Naive B cell (primary cell): Measurements from ENCODE around the gene ERCC6L. TPM values are rescaled to one million over a fixed set of nuclear protein-coding genes. Genes with fewer than 3 reads are reported as not detected.
A peak's percentile ranks its signal among the peaks of the same experiment; 100 is the strongest.
"Not testable (repeated sequence)": the region's sequence is repeated elsewhere in the genome, so short reads cannot be mapped to it uniquely, and the experiment has no call there.

Source experiments
- ATAC-seq, 2 donors: fragments of 150-1000 bp; cut with Tn5 transposase; 2 replicates each; pipeline ENCODE4 v1.10.0; 2021; ENCODE audit warnings: low read depth in 2 of 2, mild to moderate bottlenecking in 2 of 2, moderate library complexity in 2 of 2
- DNase-seq: peaks from one replicate; pipeline ENCODE4 v3.0.0; 2022
- H3K27ac Mint-ChIP-seq, 6 donors: one replicate each; pipeline ENCODE4 v1.8.0; 2020 to 2022; ENCODE audit warnings: mild to moderate bottlenecking in 6 of 6, mixed read lengths in 6 of 6, moderate library complexity in 5 of 6, inconsistent platforms in 2 of 6
- H3K27me3 Mint-ChIP-seq, 3 donors: one replicate each; pipeline ENCODE4 v1.8.0; 2021 to 2022; ENCODE audit warnings: mixed read lengths in 3 of 3, mild to moderate bottlenecking in 1 of 3
- H3K36me3 Mint-ChIP-seq, 2 donors: one replicate each; pipeline ENCODE4 v1.8.0; 2020 to 2022; ENCODE audit warnings: mixed read lengths in 2 of 2, inconsistent platforms in 1 of 2, mild to moderate bottlenecking in 1 of 2
- H3K4me1 Mint-ChIP-seq, 3 donors: one replicate each; pipeline ENCODE4 v1.8.0; 2020 to 2022; ENCODE audit warnings: mixed read lengths in 3 of 3, inconsistent platforms in 1 of 3, mild to moderate bottlenecking in 1 of 3, moderate library complexity in 1 of 3
- H3K4me3 Mint-ChIP-seq, 8 donors: one replicate each; pipeline ENCODE4 v1.8.0; 2020 to 2022; ENCODE audit warnings: mild to moderate bottlenecking in 8 of 8, mixed read lengths in 8 of 8, moderate library complexity in 8 of 8, inconsistent platforms in 2 of 8
- H3K9me3 Mint-ChIP-seq, 7 donors: one replicate each; pipeline ENCODE4 v1.8.0; 2020 to 2022; ENCODE audit warnings: mixed read lengths in 7 of 7, mild to moderate bottlenecking in 5 of 7, inconsistent platforms in 2 of 7, moderate library complexity in 1 of 7
- polyA plus RNA-seq, 6 donors: library from polyadenylated mRNA; unstranded; fragments of 300-500 nt; fragmentation: Illumina TruSeq; gene quantifications; one replicate each; pipeline ENCODE4 v1.2.3, GENCODE V29; 2021; ENCODE audit warnings: low read depth in 6 of 6

ERCC6L gene
- polyA plus RNA-seq, 6 donors from 2014 or later = 0.30 to 0.85 (median 0.54) TPM; not detected in 1

DNA sequence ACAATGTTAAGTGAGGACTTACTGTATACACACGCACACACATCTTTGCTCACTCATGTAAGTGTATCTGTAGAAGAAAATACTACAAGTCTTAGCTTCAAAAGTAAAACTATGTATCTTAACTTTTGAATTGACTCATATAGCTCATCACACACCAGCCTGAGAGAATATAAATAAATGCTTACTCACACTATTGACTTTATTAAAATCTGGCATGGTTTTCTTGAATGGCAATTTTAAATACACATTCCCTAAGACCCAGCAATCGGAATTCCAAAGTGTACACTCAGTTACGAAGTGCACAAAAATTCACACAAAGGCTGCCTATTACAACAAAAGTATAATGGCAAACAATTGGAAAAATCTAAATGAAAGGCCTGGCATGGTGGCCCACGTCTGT is 2.0 kb downstream of the ERCC6L start:
- Mint-ChIP-seq H3K36me3 (peaks cover 0 to 4% of the 10 kb centered on the region in 2 donors), H3K27ac (no peak overlapping the region), H3K27me3 (no peaks in the 10 kb centered on the region), H3K4me1 (peaks cover 0 to 8% (median 3%) of the 10 kb centered on the region in 3 donors), H3K9me3 (no peaks in the 10 kb centered on the region), H3K4me3 (no peak overlapping the region)
- DNase-seq (no peak), ATAC-seq (no peak)

DNA sequence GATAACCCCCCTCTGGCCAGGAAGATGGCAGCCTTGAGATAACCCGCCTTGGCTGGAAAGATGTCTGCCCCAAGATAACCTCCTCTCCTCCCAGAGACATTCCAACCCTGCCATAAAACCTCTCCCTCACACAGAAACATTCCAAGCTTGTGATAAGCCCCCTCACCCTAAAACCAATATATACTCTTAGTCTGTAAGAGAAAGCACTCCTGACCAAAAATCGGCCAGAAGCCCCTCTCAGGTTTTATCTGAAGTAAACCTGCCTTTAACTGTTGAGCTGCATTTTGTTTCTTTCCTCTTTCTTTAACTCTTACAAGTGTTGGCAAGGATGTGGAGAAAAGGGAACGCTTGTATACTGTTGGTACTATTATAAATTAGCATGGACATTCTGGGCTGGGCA is 8.5 kb downstream of the ERCC6L start:
- Mint-ChIP-seq H3K27me3 (no peaks in the 10 kb centered on the region), H3K9me3 (peaks cover 0 to 1% (median 0%) of the 10 kb centered on the region in 7 donors), H3K27ac (no peak overlapping the region), H3K4me1 (no peaks in the 10 kb centered on the region), H3K36me3 (peaks cover 0 to 13% of the 10 kb centered on the region in 2 donors), H3K4me3 (no peak overlapping the region)
- DNase-seq (no peak), ATAC-seq (no peak)

- peaks cover 5 to 24% of the 10 kb centered on the region in 2 donors for H3K36me3 Mint-ChIP-seq
- H3K9me3 Mint-ChIP-seq, H3K4me1 Mint-ChIP-seq, H3K27me3 Mint-ChIP-seq, DNase-seq, ATAC-seq, H3K4me3 Mint-ChIP-seq: not testable (repeated sequence)
- H3K27ac Mint-ChIP-seq = peak overlapping the region in 1 of 6 donors; percentile 87
Measured at GRCh38 chrX:72220375-72220774, 18.5 kb downstream of the ERCC6L start.

GRCh38 chrX:72216973-72217372 is 21.9 kb downstream of the ERCC6L start:
- no peak overlapping the region for H3K27ac Mint-ChIP-seq
- peaks cover 0 to 4% (median 0%) of the 10 kb centered on the region in 3 donors for H3K4me1 Mint-ChIP-seq
- ATAC-seq = no peak
- no peak for DNase-seq
- no peaks in the 10 kb centered on the region for H3K9me3 Mint-ChIP-seq
- peaks cover 9 to 21% of the 10 kb centered on the region in 2 donors for H3K36me3 Mint-ChIP-seq
- no peaks in the 10 kb centered on the region for H3K27me3 Mint-ChIP-seq
- no peak overlapping the region for H3K4me3 Mint-ChIP-seq

DNA sequence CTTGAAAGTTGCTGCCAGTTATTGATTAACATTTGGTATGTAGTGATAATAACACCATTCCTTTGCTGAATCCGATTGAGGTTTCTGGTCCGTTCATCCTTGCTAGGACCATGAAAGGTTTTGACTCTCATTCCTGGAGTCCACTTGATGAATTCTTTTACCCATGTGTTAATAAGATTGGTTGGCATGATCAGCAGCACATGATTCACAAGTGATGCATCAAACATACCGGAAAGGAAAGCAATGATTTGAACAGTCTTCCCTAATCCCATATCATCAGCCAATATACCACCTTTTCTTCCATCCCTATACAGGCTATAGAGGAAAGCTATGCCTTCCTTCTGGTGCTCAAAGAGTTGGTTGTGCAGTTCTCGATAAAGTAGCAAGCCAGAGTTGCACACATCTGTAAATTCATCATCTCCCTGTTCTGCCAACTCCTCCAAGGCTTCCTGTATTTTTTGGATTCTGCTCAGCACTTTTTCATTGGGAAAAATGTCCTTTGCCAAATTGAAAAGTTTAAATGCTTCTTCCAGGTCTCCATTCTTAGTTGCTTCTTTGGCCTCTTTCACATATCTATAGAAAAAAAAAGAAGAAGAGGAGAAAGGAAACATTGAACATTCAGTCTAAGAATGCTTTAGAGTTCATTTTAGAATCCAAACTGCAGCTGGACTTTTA is 30.6 kb downstream of the ERCC6L start:
- H3K36me3 Mint-ChIP-seq = peaks cover 16 to 35% of the 10 kb centered on the region in 2 donors
- H3K4me1 Mint-ChIP-seq = peaks cover 0 to 4% (median 0%) of the 10 kb centered on the region in 3 donors
- no peaks in the 10 kb centered on the region for H3K27me3 Mint-ChIP-seq
- no peak for DNase-seq
- no peak overlapping the region for H3K27ac Mint-ChIP-seq
- no peak overlapping the region for H3K4me3 Mint-ChIP-seq
- no peaks in the 10 kb centered on the region for H3K9me3 Mint-ChIP-seq
- no peak for ATAC-seq

- H3K9me3 Mint-ChIP-seq = no peaks in the 10 kb centered on the region
- no peak for ATAC-seq
- DNase-seq = no peak
- no peak overlapping the region for H3K4me3 Mint-ChIP-seq
- peaks cover 0 to 4% (median 0%) of the 10 kb centered on the region in 3 donors for H3K4me1 Mint-ChIP-seq
- no peaks in the 10 kb centered on the region for H3K27me3 Mint-ChIP-seq
- H3K36me3 Mint-ChIP-seq = peaks cover 16 to 33% of the 10 kb centered on the region in 2 donors
- peak overlapping the region in 1 of 6 donors; percentile 76 for H3K27ac Mint-ChIP-seq
Measured at GRCh38 chrX:72207366-72207765, 31.5 kb downstream of the ERCC6L start.

GRCh38 chrX:72205706-72206105 is 33.1 kb downstream of the ERCC6L start:
- Mint-ChIP-seq H3K4me1 (peaks cover 0 to 1% (median 0%) of the 10 kb centered on the region in 3 donors), H3K4me3 (no peak overlapping the region), H3K27me3 (no peaks in the 10 kb centered on the region), H3K36me3 (peaks cover 12 to 30% of the 10 kb centered on the region in 2 donors), H3K27ac (no peak overlapping the region), H3K9me3 (no peaks in the 10 kb centered on the region)
- DNase-seq (no peak), ATAC-seq (no peak)

- Mint-ChIP-seq H3K4me1 (no peaks in the 10 kb centered on the region), H3K4me3 (no peak overlapping the region), H3K36me3 (peaks cover 0 to 28% of the 10 kb centered on the region in 2 donors), H3K27ac (no peak overlapping the region), H3K27me3 (no peaks in the 10 kb centered on the region), H3K9me3 (no peaks in the 10 kb centered on the region)
- DNase-seq (no peak), ATAC-seq (no peak)
Measured at GRCh38 chrX:72203421-72203820, 35.4 kb downstream of the ERCC6L start.

DNA sequence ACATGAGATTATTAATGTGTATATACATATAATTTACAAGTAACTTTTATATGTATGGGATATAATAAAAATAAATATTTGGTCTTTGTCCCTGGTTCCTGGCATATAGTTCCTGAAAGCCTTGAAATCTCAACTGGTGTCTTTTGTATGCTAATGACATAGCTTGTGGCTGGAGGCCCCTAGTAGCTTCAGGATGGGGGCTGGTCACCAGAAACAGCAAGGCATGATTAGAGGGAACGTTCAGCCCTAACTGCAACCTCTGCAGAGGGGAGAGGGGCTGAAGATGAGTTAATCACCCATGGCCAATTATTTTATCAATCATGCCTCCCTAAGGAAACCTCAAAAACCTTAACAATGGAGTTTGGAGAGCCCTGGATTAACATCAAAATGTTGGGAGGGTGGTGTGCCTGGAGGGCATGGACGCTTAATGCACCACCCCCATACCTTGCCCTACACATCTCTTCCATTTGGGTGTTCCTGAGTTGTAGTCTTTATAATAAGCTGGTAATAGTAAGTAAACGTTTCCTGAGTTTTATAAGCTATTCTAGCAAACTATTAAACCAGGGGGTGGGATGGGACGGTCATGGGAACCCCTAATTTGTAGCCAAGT is 35.9 kb downstream of the ERCC6L start:
- Mint-ChIP-seq H3K4me3 (no peak overlapping the region), H3K4me1 (no peaks in the 10 kb centered on the region), H3K27ac (no peak overlapping the region), H3K9me3 (no peaks in the 10 kb centered on the region), H3K36me3 (peaks cover 0 to 25% of the 10 kb centered on the region in 2 donors), H3K27me3 (no peaks in the 10 kb centered on the region)
- ATAC-seq = no peak
- DNase-seq = no peak

GRCh38 chrX:72201836-72202536 is 36.8 kb downstream of the ERCC6L start:
- DNase-seq = no peak
- no peaks in the 10 kb centered on the region for H3K4me1 Mint-ChIP-seq
- ATAC-seq = no peak
- H3K4me3 Mint-ChIP-seq = no peak overlapping the region
- H3K36me3 Mint-ChIP-seq = peaks cover 0 to 16% of the 10 kb centered on the region in 2 donors
- H3K27ac Mint-ChIP-seq = no peak overlapping the region
- H3K27me3 Mint-ChIP-seq = no peaks in the 10 kb centered on the region
- no peaks in the 10 kb centered on the region for H3K9me3 Mint-ChIP-seq

DNA sequence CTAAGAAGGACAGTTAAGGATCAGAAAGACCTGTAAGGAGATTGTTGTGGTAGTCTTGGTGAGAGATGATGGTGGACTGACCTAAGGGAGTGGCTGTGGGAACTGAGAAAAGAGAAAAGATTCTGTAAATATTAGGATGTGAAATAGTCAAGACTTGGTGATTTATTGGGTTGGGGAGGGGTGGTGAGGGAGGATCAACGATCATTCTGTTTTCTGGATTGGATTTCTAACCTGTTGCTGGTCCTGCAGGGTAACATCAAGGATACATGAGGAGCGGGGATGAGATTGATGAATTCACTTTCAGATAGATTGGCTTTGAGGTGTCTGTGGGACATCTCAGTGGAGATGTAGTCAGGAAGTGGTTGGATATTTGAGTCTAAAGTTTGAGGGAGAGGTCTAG is 55.9 kb downstream of the ERCC6L start:
- ATAC-seq (no peak), DNase-seq (no peak)
- H3K4me3 Mint-ChIP-seq = no peak overlapping the region
- H3K9me3 Mint-ChIP-seq = no peaks in the 10 kb centered on the region
- H3K36me3 Mint-ChIP-seq = no peaks in the 10 kb centered on the region
- H3K4me1 Mint-ChIP-seq = peaks cover 5 to 9% (median 6%) of the 10 kb centered on the region in 3 donors
- H3K27ac Mint-ChIP-seq = no peak overlapping the region
- no peaks in the 10 kb centered on the region for H3K27me3 Mint-ChIP-seq

GRCh38 chrX:72181178-72182125 is 57.4 kb downstream of the ERCC6L start, which contains the start of gene PIN4:
Gene PIN4 (plus strand): TSS chrX:72181757. CDS start chrX:72181786, 29 bp downstream.
- peak; percentile 86 for DNase-seq
- peak; percentile 88 to 90 for ATAC-seq
- Mint-ChIP-seq H3K4me3 (no peak within 1 kb of the TSS), H3K27ac (no peak within 1 kb of the TSS), H3K9me3 (no peaks in the 10 kb centered on the region), H3K4me1 (peaks cover 5 to 9% (median 6%) of the 10 kb centered on the region in 3 donors), H3K27me3 (no peaks in the 10 kb centered on the region), H3K36me3 (no peaks in the 10 kb centered on the region)

- no peaks in the 10 kb centered on the region for H3K27me3 Mint-ChIP-seq
- H3K9me3 Mint-ChIP-seq = peaks cover 0 to 2% (median 0%) of the 10 kb centered on the region in 7 donors
- peak overlapping the region in 1 of 6 donors; percentile 54 for H3K27ac Mint-ChIP-seq
- H3K36me3 Mint-ChIP-seq = no peaks in the 10 kb centered on the region
- H3K4me1 Mint-ChIP-seq = peaks cover 5 to 9% (median 6%) of the 10 kb centered on the region in 3 donors
- DNase-seq (no peak), ATAC-seq (no peak)
- no peak overlapping the region for H3K4me3 Mint-ChIP-seq
Measured at GRCh38 chrX:72180539-72180938, 58.3 kb downstream of the ERCC6L start.
